ENCODE measurements around the gene ACHE.

- TF ChIP-seq EZH2 (IDR thresholded peaks at IDR 0.05; ENCODE audit: low read length, unreplicated experiment) (no peak), CTCF (conservative IDR thresholded peaks at IDR 0.05; ENCODE audit: low read depth, low read length) (no peak), EZH2phosphoT487 (IDR thresholded peaks at IDR 0.05; ENCODE audit: borderline replicate concordance, low read length) (no peak)
These were observed 35.8 kb downstream of the ACHE start for GRCh38 chr7:100859856-100860255.
